Ascending aorta (tissue), 2 donors: ENCODE measurements around the gene FARS2. TPM values are rescaled to one million over a fixed set of nuclear protein-coding genes. Genes with fewer than 3 reads are reported as not detected.

Experiments
- DNase-seq, 2 donors: peaks; one replicate each; pipeline ENCODE4 v3.0.0-alpha.2; 2019; ENCODE audit warnings: low spot score in 2 of 2
- H3K27ac ChIP-seq, 2 donors: fragments of 200-600 bp; sonication (generic); one replicate each; pipeline ENCODE4 v1.5.1; 2016 to 2017; ENCODE audit warnings: mild to moderate bottlenecking in 1 of 2
- H3K27me3 ChIP-seq: fragments of 200-600 bp; sonication (generic); one replicate; pipeline ENCODE4 v1.5.1; 2017
- H3K36me3 ChIP-seq, 2 donors: fragments of 200-600 bp; sonication (generic); one replicate each; pipeline ENCODE4 v1.5.1; 2016
- H3K4me1 ChIP-seq, 2 donors: fragments of 200-600 bp; sonication (generic); one replicate each; pipeline ENCODE4 v1.5.1; 2016 to 2017; ENCODE audit warnings: mild to moderate bottlenecking in 1 of 2
- H3K4me3 ChIP-seq, 2 donors: fragments of 200-600 bp; sonication (generic); one replicate each; pipeline ENCODE4 v1.5.1; 2016 to 2017; ENCODE audit warnings: mild to moderate bottlenecking in 1 of 2
- H3K9me3 ChIP-seq, 2 donors: fragments of 200-600 bp; sonication (generic); one replicate each; pipeline ENCODE4 v1.5.1; 2016
- intact Hi-C: fragments of 100-400 bp; cut with DNase I; formaldehyde crosslinking; loops from one replicate; pipeline ENCODE4 v1.15.1; 2023
- total RNA-seq: library from RNA; depleted of rRNA; stranded (reverse); fragments of >200 nt; gene quantifications from one replicate; pipeline ENCODE4 v1.1.0, GENCODE V29; 2016
- TF ChIP-seq, protein P1 (sequence below), 3 experiments: fragments of 200-600 bp in 2 of 3; fragments of 450-650 bp in 1 of 3; sonication (generic) in 2 of 3; IDR thresholded peaks; one replicate each; pipeline ENCODE4 v1.5.1; 2016 to 2019; ENCODE audit warnings: antibody characterized with exemption in 3 of 3, mild to moderate bottlenecking in 1 of 3, moderate library complexity in 1 of 3

The FARS2 gene
- total RNA-seq, 1 donor from 2014 or later: 17.6 TPM

DNA sequence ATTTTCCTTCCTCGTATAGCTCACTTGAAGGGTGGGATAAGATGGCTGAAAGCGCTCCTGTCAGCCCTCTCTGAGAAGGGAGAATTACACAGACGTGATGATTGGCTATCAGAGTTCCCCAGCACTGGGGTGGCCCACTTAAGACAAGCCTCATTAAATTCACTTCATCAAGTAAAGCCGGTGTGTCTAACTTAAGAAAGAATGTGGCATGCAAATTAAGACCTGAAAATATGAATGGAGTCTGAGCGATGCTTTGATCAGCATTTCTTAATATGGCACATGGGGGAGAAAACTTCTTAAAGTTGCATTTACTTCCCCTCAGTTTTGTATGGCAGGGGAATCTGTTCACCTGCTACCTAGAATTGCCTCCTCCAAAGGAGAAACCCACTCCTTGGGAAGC is 369.3 kb downstream of the FARS2 start:
- Histone ChIP-seq H3K27me3 (no peaks in the 10 kb centered on the region), H3K27ac (no peak overlapping the region), H3K36me3 (no peaks in the 10 kb centered on the region), H3K4me3 (no peak overlapping the region), H3K9me3 (no peaks in the 10 kb centered on the region), H3K4me1 (no peaks in the 10 kb centered on the region)
- TF ChIP-seq, protein P1, sequence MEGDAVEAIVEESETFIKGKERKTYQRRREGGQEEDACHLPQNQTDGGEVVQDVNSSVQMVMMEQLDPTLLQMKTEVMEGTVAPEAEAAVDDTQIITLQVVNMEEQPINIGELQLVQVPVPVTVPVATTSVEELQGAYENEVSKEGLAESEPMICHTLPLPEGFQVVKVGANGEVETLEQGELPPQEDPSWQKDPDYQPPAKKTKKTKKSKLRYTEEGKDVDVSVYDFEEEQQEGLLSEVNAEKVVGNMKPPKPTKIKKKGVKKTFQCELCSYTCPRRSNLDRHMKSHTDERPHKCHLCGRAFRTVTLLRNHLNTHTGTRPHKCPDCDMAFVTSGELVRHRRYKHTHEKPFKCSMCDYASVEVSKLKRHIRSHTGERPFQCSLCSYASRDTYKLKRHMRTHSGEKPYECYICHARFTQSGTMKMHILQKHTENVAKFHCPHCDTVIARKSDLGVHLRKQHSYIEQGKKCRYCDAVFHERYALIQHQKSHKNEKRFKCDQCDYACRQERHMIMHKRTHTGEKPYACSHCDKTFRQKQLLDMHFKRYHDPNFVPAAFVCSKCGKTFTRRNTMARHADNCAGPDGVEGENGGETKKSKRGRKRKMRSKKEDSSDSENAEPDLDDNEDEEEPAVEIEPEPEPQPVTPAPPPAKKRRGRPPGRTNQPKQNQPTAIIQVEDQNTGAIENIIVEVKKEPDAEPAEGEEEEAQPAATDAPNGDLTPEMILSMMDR (IDR thresholded peaks at IDR 0.05): no peak
- intact Hi-C loops: no loop called here
- no peak for DNase-seq

DNA sequence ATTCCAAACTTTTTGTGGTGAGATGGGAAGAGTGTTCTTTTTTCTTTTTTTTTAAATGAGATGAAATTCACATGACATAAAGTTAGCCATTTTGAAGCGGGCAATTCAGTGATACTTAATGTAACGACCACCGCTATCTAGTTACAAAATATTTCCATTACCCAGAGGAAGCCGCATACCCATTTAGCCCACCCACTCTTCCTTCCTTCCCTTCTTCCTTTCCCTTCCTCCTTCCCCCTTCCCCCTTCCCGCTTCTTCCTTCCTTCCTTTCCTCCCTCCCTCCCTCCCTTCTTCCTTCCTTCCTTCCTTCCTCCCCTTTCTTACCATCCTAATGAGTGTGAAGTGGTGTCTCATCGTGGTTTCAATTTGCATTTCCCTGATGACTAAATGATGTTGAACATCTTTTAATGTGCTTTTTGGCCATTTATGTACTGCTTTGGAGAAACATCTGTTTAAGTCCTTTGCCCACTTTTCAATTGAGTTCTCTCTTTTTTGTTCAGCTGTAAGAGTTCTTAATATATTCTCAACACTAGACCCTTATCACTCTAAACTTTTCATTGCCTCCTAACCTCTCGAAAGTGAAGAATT is 371.1 kb downstream of the FARS2 start:
- Histone ChIP-seq H3K4me1 (no peaks in the 10 kb centered on the region), H3K36me3 (no peaks in the 10 kb centered on the region), H3K9me3 (no peaks in the 10 kb centered on the region), H3K4me3 (no peak overlapping the region), H3K27me3 (no peaks in the 10 kb centered on the region), H3K27ac (no peak overlapping the region)
- DNase-seq: no peak
- TF ChIP-seq, protein P1 (IDR thresholded peaks at IDR 0.05): no peak
- intact Hi-C loops: no loop called here

DNA sequence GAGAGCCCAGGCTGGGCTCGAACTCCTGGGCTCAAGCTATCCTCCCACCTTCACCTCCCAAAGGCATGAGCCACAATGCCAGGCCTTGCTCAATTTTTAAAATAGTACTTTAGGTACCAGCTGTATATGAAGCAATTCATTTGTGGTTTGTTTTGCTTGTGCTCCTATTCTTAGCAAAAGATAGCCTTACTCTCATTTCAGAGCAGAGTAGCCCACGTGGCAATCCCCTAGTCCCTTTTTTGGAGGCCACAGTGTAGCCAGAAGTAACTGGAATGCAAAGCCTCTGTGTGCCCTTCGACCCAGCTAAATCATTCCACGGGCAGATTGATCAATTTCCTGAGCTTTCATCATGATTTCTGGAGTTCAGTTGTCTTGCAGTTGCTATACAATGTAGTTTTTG is 373.2 kb downstream of the FARS2 start:
- Histone ChIP-seq H3K4me1 (no peaks in the 10 kb centered on the region), H3K27me3 (no peaks in the 10 kb centered on the region), H3K4me3 (no peak overlapping the region), H3K27ac (no peak overlapping the region), H3K9me3 (no peaks in the 10 kb centered on the region), H3K36me3 (no peaks in the 10 kb centered on the region)
- TF ChIP-seq, protein P1 (IDR thresholded peaks at IDR 0.05): no peak
- intact Hi-C loops: no loop called here
- DNase-seq: no peak

DNA sequence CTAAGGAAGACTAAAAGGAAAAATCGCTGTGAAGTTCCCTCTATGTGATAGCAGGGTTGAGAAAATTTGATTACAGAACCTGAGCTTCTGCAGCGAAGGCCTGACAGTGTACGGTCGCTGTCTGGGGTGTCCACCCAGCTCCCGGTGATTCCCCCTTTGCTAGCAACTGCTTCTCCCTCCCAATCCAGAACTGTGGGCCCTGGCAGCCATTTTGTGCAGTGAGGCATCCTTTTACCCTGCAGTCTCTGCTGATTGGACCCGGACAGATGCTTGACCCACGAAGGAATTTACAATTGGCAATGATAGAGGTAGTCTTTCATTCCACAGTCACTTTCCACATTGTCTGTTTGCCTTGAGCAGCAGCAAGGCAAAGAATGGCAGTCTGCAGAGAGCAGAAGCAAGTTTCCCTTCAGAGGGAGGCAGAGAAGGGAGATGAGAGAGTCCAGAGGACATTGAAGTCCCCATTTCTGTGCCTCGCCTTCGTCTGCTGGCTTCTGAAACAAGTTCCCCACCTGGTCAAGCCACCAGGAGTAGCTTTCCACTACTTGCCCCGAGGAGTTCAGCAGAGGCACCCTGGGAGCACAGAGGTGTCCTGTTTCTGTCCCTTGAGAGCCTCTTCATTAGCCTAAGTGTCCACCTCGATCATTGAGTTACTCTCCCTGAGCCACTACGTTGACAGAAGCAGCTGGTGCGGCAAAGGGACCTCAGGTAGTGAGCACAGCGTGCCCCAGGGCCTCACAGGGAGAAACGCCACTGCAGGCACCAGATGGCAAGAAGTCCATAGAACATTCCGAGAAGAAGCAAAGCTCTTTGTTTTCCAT is 375.1 kb downstream of the FARS2 start:
- Histone ChIP-seq H3K4me1 (no peaks in the 10 kb centered on the region), H3K36me3 (no peaks in the 10 kb centered on the region), H3K9me3 (peaks cover 7 to 11% of the 10 kb centered on the region in 2 donors), H3K27me3 (no peaks in the 10 kb centered on the region), H3K4me3 (no peak overlapping the region), H3K27ac (no peak overlapping the region)
- no peak for DNase-seq
- TF ChIP-seq, protein P1 (IDR thresholded peaks at IDR 0.05): no peak
- intact Hi-C loops: no loop called here

DNA sequence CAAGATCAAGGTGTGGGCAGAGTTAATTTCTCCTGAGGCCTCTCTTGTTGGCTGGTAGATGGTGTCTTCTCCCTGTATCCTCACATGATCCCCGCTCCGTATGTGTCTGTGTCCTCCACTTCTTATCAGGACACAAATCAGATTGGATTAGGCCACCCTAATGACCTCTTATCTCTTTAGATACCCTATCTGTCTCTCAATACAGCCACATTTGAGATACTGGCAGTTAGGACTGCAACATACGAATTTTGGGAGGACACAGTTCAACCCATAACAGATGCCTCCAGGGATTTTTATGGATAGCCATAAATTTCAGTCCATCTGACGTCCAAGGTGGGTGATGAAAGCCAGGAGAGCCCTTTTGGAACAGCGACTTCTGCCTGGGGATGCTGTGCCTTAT is 376.4 kb downstream of the FARS2 start:
- Histone ChIP-seq H3K27me3 (no peaks in the 10 kb centered on the region), H3K36me3 (no peaks in the 10 kb centered on the region), H3K27ac (no peak overlapping the region), H3K4me3 (no peak overlapping the region), H3K4me1 (no peaks in the 10 kb centered on the region), H3K9me3 (peaks cover 7 to 11% of the 10 kb centered on the region in 2 donors)
- intact Hi-C loops: no loop called here
- TF ChIP-seq, protein P1 (IDR thresholded peaks at IDR 0.05): no peak
- no peak for DNase-seq
